Activated naive CD8-positive, alpha-beta T cell (primary cell): ENCODE data around the gene GRAMD2A.
A peak's percentile ranks its signal among the peaks of the same experiment; 100 is the strongest.

ENCODE experiments used
- H3K27ac Mint-ChIP-seq: one replicate; pipeline ENCODE4 v1.8.0; 2021; ENCODE audit warnings: mixed read lengths
- H3K27me3 Mint-ChIP-seq: one replicate; pipeline ENCODE4 v1.8.0; 2021; ENCODE audit warnings: mixed read lengths
- H3K36me3 Mint-ChIP-seq: one replicate; pipeline ENCODE4 v1.8.0; 2021; ENCODE audit warnings: mixed read lengths
- H3K4me1 Mint-ChIP-seq: one replicate; pipeline ENCODE4 v1.8.0; 2021; ENCODE audit warnings: low read depth, mixed read lengths
- H3K4me3 Mint-ChIP-seq: one replicate; pipeline ENCODE4 v1.8.0; 2021; ENCODE audit warnings: mild to moderate bottlenecking, mixed read lengths
- H3K9me3 Mint-ChIP-seq: one replicate; pipeline ENCODE4 v1.8.0; 2021; ENCODE audit warnings: low read depth, mixed read lengths

GRAMD2A gene

DNA sequence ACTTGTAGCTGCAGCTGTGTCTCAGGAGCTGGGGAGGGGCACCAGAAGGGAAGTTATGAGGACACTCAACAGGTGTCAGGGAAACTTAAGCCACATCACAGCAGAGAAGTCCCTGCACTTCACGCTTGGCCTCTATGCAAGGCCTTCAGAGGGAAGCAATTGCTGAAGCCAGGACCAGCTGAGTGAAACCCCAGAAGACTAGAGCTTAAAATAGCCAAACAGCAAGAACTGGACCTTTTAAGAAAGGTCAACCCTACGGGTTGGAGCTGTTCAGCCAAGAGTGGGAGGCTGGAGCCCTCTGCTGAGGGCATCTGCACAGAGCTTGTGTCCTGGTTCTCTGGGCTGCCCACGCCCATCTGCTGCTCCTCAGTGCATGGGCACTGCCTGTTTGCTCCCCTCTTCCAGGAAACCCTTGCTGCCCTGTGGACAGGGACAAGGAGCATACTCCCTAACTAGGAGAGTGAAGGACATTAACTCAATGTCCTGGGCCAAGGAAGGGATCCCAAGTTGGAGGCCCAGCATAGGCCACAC, 3.9 kb upstream of the GRAMD2A start:
- Mint-ChIP-seq H3K4me3 (no peak overlapping the region), H3K9me3 (no peaks in the 10 kb centered on the region), H3K4me1 (peaks cover 11% of the 10 kb centered on the region), H3K36me3 (peaks cover 2% of the 10 kb centered on the region), H3K27me3 (peaks cover 1% of the 10 kb centered on the region), H3K27ac (peak overlapping the region; percentile 10)

DNA sequence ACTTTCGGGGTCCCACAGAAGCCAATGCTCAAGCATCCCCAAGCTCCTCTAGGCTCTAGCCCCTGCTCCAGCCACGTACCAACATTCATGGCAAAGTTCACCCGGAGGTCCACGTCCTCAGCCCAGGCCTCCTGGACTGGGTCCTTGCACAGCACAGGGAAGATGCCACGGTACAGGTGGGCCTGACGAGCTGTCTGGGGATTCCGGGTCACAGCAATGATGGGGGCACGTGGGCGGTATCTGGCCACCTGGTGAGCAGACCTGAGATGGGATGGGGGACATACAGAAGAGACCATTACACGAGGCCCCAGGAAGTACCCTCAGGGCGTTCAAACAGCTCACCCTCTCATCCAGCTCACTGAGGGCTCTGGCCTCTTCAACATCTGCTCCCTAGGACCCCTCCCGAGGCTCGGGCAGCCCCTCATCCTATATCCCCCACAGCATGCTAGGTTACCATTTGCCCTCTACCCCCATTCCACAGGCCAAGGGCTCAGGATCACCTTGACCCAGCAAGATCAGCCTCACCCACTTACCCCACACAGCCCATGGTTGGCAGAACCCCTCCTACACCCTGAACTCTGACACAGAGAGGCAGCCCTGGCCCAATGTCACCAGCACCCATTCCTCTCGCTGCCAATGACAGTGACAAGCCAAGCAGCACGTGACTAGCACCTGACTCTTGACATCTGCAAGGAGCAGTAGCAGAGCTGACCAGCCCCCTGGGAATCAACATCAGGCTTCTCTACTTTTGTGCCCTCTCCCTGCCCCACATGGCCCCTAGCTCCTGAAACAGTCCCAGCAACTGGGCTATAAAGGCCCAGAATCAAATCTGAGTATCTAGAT, 3.0 kb upstream of the GRAMD2A start:
- Mint-ChIP-seq H3K4me1 (peaks cover 10% of the 10 kb centered on the region), H3K27me3 (peaks cover 3% of the 10 kb centered on the region), H3K36me3 (peaks cover 2% of the 10 kb centered on the region), H3K9me3 (no peaks in the 10 kb centered on the region), H3K27ac (no peak overlapping the region), H3K4me3 (no peak overlapping the region)

DNA sequence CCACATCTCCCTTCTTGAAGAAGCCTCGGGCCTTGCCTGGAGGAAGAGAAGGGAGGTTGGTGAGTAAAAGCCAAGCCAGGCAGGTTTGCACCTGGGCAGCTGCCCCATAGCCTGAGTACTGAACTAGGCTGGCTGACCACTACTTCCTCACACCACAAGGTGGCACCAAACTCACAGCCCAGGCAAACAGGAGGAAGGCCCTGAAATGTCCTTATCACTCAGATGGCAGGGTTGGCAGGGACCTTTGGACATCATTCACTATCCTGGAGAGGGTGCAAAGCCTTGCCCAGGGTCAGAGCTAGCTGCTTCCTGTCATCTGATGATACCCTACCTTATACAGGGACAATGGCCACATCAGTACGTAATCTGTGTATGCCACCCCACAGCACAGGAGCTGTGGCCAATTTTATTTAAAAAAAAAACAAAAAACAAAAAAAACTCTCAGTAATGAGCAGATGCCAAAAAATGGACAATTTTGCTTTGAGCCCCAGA, 2.2 kb upstream of the GRAMD2A start:
- H3K4me1 Mint-ChIP-seq: peaks cover 7% of the 10 kb centered on the region
- H3K36me3 Mint-ChIP-seq: peaks cover 2% of the 10 kb centered on the region
- peaks cover 5% of the 10 kb centered on the region for H3K27me3 Mint-ChIP-seq
- no peaks in the 10 kb centered on the region for H3K9me3 Mint-ChIP-seq
- peak overlapping the region; percentile 10 for H3K4me3 Mint-ChIP-seq
- no peak overlapping the region for H3K27ac Mint-ChIP-seq

DNA sequence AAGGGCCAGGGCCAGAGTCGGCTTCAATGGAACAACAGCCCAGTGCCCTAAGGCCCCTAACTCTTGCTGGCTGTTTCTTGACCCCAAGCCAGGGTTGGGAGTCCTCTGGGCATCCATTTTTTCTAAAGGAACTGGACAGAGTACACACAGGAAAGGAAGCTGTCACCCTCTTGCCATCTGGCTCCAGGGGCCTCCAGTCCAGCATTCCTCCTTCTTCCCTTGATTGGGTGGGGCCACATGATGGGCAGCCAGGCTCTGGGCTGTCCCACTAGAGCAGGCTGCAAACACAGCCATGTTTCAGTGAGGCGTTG, 1.6 kb upstream of the GRAMD2A start:
- peaks cover 2% of the 10 kb centered on the region for H3K36me3 Mint-ChIP-seq
- no peak overlapping the region for H3K27ac Mint-ChIP-seq
- H3K9me3 Mint-ChIP-seq: no peaks in the 10 kb centered on the region
- peaks cover 7% of the 10 kb centered on the region for H3K27me3 Mint-ChIP-seq
- no peak overlapping the region for H3K4me3 Mint-ChIP-seq
- peaks cover 7% of the 10 kb centered on the region for H3K4me1 Mint-ChIP-seq

DNA sequence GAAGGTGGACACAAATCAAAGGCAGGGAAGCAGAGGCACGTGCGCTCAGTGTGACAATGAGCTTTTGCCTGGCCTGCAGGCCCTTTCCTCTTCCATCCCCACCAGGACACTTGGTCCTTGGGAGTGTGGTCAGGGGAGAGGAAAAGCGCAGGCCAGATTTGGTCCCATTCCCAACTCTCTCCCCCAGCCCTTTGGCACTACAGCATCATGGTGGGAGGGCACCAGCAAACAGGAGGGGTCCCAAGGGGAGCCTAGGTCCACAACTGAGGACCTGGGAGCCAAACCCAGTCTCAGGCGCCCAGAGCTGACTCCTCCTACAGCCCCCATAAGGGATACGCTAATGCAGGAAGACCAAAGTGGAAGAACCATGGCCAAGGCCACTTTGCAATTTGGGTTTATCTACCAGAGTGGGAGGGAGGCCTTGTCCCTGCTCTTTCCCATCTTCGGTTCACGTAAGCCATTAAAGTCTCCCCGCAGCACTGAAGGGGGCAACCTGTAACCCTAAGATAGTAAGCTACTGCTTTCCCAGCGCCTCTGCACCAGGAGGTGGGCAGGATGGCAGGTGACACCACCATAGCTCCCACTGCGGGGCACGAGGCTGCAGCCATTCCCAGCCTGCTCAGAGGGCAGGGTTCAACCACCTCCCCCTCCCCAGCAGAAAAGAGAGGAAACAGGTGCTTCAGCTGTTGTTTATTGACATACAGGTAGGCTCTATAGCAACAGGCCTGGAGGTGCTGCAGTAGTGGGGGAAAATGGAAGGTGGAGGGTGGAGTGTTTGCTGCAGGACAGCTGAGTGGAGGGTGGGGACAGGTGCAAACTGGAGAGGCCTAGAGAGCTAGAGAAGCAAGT, 993 bp upstream of the GRAMD2A start:
- Mint-ChIP-seq H3K9me3 (no peaks in the 10 kb centered on the region), H3K36me3 (peaks cover 2% of the 10 kb centered on the region), H3K4me1 (peaks cover 7% of the 10 kb centered on the region), H3K4me3 (peak overlapping the region; percentile 79), H3K27me3 (peaks cover 8% of the 10 kb centered on the region), H3K27ac (no peak overlapping the region)

DNA sequence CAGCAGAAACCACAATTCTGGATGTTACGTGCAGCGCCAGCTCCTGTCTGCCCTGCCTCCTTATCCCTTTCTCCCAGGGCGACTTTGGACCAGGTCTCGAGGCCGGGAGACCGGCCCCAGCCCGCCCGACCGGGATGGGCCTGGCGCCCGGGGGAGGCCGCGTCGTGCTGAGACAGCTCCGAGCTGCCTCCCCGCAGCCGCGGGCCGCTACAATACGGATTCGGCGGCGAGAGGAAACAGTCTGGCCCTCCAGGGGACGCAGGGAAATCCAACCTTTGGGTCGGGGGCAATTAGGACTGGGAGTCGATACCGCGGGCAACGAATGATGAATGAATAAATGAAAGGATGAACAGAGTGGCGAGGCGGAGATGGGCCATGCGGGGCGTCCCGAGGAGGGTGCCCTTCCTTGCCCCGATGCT, 537 bp downstream of the GRAMD2A start:
- peaks cover 5% of the 10 kb centered on the region for H3K4me1 Mint-ChIP-seq
- H3K4me3 Mint-ChIP-seq: peak overlapping the region; percentile 13
- no peak overlapping the region for H3K27ac Mint-ChIP-seq

DNA sequence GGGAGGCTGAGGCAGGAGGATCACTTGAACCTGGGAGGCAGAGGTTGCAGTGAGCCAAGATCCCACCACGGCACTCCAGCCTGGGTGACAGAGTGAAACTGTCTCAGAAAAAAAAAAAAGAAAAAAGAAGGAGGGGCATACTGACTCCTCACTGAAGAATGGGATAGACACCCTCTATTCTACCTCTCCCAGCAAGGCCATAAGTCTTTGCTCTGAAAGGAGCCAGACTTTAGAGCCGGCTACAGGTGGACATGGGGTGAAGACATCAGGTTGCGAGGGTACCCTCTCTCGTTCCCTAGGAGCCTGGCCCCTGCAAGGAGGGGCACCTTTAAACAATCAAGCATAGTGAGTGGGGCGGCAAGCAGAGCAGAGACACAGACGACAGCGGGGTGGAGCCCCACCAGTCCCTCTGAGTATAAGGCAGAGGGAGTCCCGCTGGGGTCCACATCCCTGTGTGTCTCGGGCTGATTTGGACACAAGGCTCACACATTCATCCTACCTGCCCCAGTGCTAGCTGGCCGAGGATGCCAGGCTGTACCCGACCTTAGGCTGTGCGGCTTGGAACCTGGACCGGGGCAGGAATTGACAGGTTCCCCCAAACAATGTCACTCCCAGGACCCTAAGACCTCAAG, 1.1 kb downstream of the GRAMD2A start:
- Mint-ChIP-seq H3K36me3 (no peaks in the 10 kb centered on the region), H3K4me1 (peaks cover 5% of the 10 kb centered on the region), H3K27ac (no peak overlapping the region), H3K27me3 (peaks cover 11% of the 10 kb centered on the region), H3K9me3 (no peaks in the 10 kb centered on the region), H3K4me3 (no peak overlapping the region)

More for the DNA sequence above, 537 bp downstream of the GRAMD2A start:
- H3K9me3 Mint-ChIP-seq: no peaks in the 10 kb centered on the region
- H3K36me3 Mint-ChIP-seq: no peaks in the 10 kb centered on the region
- peaks cover 10% of the 10 kb centered on the region for H3K27me3 Mint-ChIP-seq

DNA sequence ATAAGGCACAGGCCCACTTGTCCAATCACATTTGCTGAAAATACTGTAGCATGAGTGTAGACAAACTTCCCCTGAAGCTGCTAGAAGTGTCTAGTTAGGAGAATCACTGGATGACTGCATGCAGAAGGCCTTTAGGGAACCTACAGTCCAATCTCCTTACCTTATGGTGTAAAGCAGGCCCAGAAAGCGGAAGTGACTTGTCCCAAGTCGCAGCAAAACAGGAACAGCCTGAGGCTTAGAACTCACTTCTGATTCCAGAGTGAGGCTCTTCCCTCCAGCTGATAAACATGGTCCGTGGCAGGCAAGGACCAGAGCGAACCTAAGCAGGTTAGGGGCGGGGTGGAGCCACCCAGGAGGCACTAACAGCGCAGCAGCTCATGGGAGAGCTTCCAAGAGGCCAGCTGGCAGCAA, 2.5 kb downstream of the GRAMD2A start:
- H3K36me3 Mint-ChIP-seq: no peaks in the 10 kb centered on the region
- no peaks in the 10 kb centered on the region for H3K9me3 Mint-ChIP-seq
- no peak overlapping the region for H3K27ac Mint-ChIP-seq

DNA sequence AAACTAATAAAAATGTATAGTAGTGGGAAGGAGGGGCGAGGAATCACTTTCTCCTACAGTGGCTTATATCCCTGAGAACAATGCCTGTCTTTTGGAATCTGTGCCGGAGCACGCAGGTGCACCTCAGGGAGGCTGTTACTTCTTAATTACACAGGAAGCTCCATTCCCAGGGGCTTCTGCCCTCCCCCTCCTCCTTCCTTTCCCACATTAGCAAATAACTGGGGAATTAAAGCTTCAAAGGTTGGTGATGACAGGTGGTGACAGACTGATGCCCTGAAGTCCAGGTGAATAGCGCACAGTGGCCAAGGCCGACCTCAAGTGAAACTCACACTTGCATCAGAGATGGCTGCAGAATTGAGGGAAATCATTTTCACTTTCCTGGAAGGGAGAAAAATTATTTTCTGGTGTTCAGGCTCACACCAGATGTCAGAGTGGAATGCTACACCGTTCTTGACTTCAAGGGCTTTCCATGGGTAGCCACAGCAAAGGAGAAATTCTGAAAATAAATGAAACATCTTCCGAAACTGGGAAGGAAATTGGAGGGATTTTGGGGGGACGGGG, 3.7 kb downstream of the GRAMD2A start:
- Mint-ChIP-seq H3K4me3 (no peak overlapping the region), H3K4me1 (peaks cover 5% of the 10 kb centered on the region), H3K27ac (no peak overlapping the region), H3K36me3 (no peaks in the 10 kb centered on the region), H3K9me3 (no peaks in the 10 kb centered on the region), H3K27me3 (peaks cover 16% of the 10 kb centered on the region)

More for the DNA sequence above, 2.5 kb downstream of the GRAMD2A start:
- no peak overlapping the region for H3K4me3 Mint-ChIP-seq
- H3K4me1 Mint-ChIP-seq: peaks cover 5% of the 10 kb centered on the region
- H3K27me3 Mint-ChIP-seq: peaks cover 12% of the 10 kb centered on the region

DNA sequence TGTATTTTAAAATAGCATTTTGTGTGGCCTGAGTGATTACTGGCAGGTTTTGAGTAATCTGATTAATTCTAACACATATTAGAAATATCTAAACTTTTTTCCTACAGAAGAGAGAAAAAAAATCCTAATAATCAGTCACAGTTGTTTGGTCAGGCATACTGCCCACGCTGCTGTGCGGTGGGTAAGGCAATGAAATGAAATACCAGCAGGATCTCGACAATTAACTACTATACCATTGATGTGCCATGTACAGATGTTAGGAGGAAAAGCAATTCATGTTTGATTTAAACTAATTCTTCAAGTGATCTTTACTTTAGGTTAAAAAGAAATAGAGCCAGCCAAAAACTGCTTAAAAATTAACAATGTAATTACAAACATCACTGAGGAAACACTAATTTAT, 5.2 kb downstream of the GRAMD2A start:
- H3K4me3 Mint-ChIP-seq: no peak overlapping the region
- H3K9me3 Mint-ChIP-seq: no peaks in the 10 kb centered on the region
- no peaks in the 10 kb centered on the region for H3K36me3 Mint-ChIP-seq
- no peak overlapping the region for H3K27ac Mint-ChIP-seq
- H3K4me1 Mint-ChIP-seq: no peaks in the 10 kb centered on the region
- peaks cover 16% of the 10 kb centered on the region for H3K27me3 Mint-ChIP-seq

DNA sequence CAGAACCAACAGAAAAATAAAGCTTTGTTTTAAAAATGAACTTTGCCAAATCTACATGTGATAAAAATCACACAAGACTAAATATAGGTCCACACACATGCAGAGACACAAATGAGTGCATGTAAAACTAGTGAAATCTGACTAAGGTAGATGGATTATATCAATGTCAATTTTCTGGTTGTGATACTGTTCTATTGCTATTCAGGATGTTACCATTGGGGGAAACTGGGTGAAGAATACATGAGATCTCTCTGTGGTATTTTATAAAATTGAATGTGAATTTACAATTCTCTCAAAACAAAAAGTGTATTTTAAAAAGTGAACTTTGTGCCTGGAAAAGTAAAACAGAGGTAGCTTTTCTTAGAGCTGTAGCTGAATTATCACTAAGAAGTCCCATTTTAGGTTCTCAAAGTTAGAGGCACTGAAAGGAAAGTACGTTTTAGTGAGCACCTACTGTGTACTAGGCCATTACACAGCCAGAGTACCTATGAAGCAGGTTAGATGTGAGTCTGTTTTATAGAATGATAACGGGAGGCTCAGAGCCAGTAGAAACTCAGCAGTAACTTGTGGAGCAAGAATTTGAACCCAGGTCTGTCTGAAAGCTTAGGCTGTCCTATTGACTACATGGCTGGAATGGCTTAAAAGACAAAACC, 8.2 kb downstream of the GRAMD2A start:
- Mint-ChIP-seq H3K27me3 (peaks cover 18% of the 10 kb centered on the region), H3K4me1 (no peaks in the 10 kb centered on the region), H3K9me3 (no peaks in the 10 kb centered on the region), H3K36me3 (no peaks in the 10 kb centered on the region), H3K4me3 (no peak overlapping the region), H3K27ac (no peak overlapping the region)

DNA sequence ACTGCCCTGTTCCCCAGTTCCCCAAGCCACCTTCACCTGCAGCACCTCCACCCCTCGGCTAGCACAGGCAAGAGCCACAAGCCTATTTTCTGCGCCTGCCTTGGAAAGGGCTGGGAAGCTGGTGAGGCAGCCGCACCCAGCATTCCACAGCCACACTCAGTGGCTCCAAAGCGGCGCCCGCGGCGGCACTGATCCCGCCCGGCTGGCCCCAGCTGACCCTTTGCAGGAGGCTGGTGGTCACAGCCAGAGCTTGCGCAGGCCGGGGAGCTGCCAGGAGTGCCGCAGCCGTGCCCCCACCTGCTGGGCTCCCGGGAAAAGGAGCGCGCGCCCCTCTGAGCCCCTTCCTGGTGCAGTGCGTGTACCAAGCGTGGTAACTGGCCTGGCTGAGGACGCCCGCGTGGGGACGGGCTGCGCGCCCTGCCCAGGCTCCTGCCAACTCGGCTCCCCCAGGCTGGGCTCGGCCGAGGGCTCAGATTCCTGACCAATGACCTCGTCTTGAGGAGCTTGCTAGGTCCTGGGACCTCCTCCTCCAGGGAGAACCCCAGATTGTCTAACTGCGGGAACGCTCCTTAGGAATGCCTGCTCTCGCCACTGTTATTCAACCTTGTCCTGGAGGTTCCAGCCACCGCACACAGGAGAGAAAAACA, 13.3 kb downstream of the GRAMD2A start:
- Mint-ChIP-seq H3K36me3 (no peaks in the 10 kb centered on the region), H3K27me3 (peaks cover 20% of the 10 kb centered on the region), H3K4me1 (no peaks in the 10 kb centered on the region), H3K27ac (no peak overlapping the region), H3K9me3 (no peaks in the 10 kb centered on the region), H3K4me3 (no peak overlapping the region)

DNA sequence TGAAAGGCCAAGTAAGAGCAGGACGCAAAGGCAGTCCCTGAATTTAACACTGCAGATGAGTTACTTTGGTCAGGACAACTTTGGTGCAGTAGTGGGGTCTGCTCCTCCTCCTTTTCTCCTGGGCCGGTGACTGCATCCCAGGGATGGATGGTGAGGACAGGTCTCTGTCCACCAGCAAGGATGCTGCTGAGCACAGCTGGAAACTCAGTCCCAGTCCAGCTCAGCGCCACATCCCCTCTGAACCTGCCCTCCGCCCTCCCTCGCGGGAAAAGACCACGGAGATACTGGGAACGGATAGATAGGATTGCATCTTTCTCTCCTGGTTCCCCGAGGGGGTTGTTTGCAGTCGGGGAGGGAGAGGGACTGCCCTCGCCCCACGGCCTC, 13.8 kb downstream of the GRAMD2A start:
- no peaks in the 10 kb centered on the region for H3K9me3 Mint-ChIP-seq
- H3K27me3 Mint-ChIP-seq: peaks cover 19% of the 10 kb centered on the region
- H3K27ac Mint-ChIP-seq: no peak overlapping the region
- no peak overlapping the region for H3K4me3 Mint-ChIP-seq
- no peaks in the 10 kb centered on the region for H3K36me3 Mint-ChIP-seq
- H3K4me1 Mint-ChIP-seq: no peaks in the 10 kb centered on the region

DNA sequence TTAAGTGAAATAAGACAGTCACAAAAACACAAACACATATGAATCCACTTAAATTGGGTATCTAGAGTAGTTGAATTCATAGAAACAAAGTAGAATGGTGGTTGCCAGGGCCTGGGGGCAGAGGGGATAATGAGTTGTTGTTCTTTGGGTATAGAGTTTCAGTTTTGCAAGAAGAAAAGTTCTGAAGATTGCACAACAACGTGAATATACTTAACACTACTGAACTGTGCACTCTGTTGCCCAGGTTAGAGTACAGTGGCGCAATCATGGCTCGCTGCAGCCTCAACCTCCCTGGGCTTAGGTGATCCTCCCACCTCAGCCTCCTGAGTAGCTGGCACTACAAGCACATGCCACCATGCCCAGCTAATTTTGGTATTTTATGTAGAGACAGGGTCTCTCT, 14.9 kb downstream of the GRAMD2A start:
- Mint-ChIP-seq H3K4me3 (no peak overlapping the region), H3K27ac (no peak overlapping the region), H3K9me3 (no peaks in the 10 kb centered on the region), H3K36me3 (no peaks in the 10 kb centered on the region), H3K4me1 (no peaks in the 10 kb centered on the region), H3K27me3 (peaks cover 19% of the 10 kb centered on the region)
